Endothelial cell of umbilical vein (primary cell): Measurements from ENCODE around the gene BLOC1S4. TPM values are rescaled to one million over a fixed set of nuclear protein-coding genes. Genes with fewer than 3 reads are reported as not detected.

ENCODE experiments used
- BruUV-seq: library from RNA; stranded (reverse); fragments of 400-500 nt; replicated peaks from 2 replicates; lab custom pipeline; 2021; lab: Mats Ljungman, UMichigan
- CTCF ChIA-PET: fragments of 300-600, 350-600 bp; sonication (Branson Sonifier 250); formaldehyde crosslinking; loops from one replicate; lab custom pipeline; 2021; ENCODE audit warnings: antibody characterized with exemption, inconsistent platforms; lab: Charles Lee
- POLR2A ChIA-PET: fragments of 300-600, 350-600 bp; sonication (Branson Sonifier 250); formaldehyde crosslinking; loops from one replicate; lab custom pipeline; 2021; ENCODE audit warnings: antibody characterized with exemption, inconsistent platforms; lab: Charles Lee
- DNase-seq: peaks from one replicate; pipeline ENCODE4 v3.0.0-alpha.2; 2011; ENCODE audit warnings: low read depth, low spot score
- FAIRE-seq: peaks from 2 replicates; lab custom pipeline; 2011; peaks lifted over from hg19 to GRCh38; lab: Jason Lieb, UNC
- H2AFZ ChIP-seq: 2 replicates; pipeline ENCODE4 v1.6.0; 2012; ENCODE audit warnings: low read depth, low read length, control low read depth, inconsistent platforms
- H3K27ac ChIP-seq: 2 replicates; pipeline ENCODE4 v1.5.1; 2011; ENCODE audit warnings: low read depth, mild to moderate bottlenecking, control low read depth, low read length, moderate library complexity; ENCODE audit not compliant: insufficient read depth
- H3K27me3 ChIP-seq, 2 experiments: 2 replicates each; pipeline versions ENCODE4 v1.6.0 to v1.6.1; 2011; ENCODE audit warnings: low read length in 2 of 2, mixed read lengths in 1 of 2; ENCODE audit not compliant: control insufficient read depth in 2 of 2, insufficient read depth in 2 of 2
- H3K36me3 ChIP-seq, 2 experiments: 2 replicates in 1 of 2; 3 replicates in 1 of 2; pipeline ENCODE4 v1.5.1; 2011; ENCODE audit warnings: low read length in 2 of 2, mild to moderate bottlenecking in 1 of 2, moderate library complexity in 1 of 2; ENCODE audit not compliant: control insufficient read depth in 2 of 2, insufficient read depth in 2 of 2; ENCODE audit errors: extremely low read depth in 1 of 2
- H3K4me1 ChIP-seq: 3 replicates; pipeline ENCODE4 v1.5.1; 2011; ENCODE audit warnings: mild to moderate bottlenecking, low read length; ENCODE audit not compliant: control insufficient read depth, insufficient read depth; ENCODE audit errors: extremely low read depth
- H3K4me2 ChIP-seq: 2 replicates; pipeline ENCODE4 v1.6.1; 2011; ENCODE audit warnings: low read length, control low read depth, mixed read lengths; ENCODE audit not compliant: insufficient read depth
- H3K4me3 ChIP-seq, 3 experiments: fragments of 200-600 bp in 1 of 3; sonication (generic), shearing (Covaris generic) in 1 of 3; replicated peaks in 1 of 3; 2 replicates each; pipeline ENCODE4 v1.5.1; 2011 to 2016; ENCODE audit warnings: control low read depth in 3 of 3, low read length in 3 of 3, mild to moderate bottlenecking in 2 of 3, inconsistent platforms in 1 of 3, low read depth in 1 of 3, moderate library complexity in 1 of 3; ENCODE audit not compliant: insufficient read depth in 1 of 3
- H3K79me2 ChIP-seq: 2 replicates; pipeline ENCODE4 v1.6.0; 2012; ENCODE audit warnings: low read length, inconsistent platforms; ENCODE audit not compliant: control insufficient read depth, insufficient read depth
- H3K9ac ChIP-seq: replicated peaks from 2 replicates; pipeline ENCODE3; 2011; ENCODE audit warnings: low read length, control low read depth; ENCODE audit not compliant: insufficient read depth; ENCODE audit errors: extremely low read depth
- H3K9me1 ChIP-seq: replicated peaks from 3 replicates; pipeline ENCODE4 v1.6.0; 2011; ENCODE audit warnings: mild to moderate bottlenecking, low read length; ENCODE audit not compliant: control insufficient read depth, insufficient read depth; ENCODE audit errors: extremely low read depth
- H3K9me3 ChIP-seq: replicated peaks from 2 replicates; pipeline ENCODE4 v1.5.1; 2012; ENCODE audit warnings: low read length, inconsistent platforms; ENCODE audit not compliant: control insufficient read depth, insufficient read depth
- H4K20me1 ChIP-seq: replicated peaks from 2 replicates; pipeline ENCODE3; 2011; ENCODE audit warnings: mild to moderate bottlenecking, low read length; ENCODE audit not compliant: control insufficient read depth, insufficient read depth; ENCODE audit errors: extremely low read depth
- CTCF ChIP-seq, 2 donors: IDR thresholded peaks; 1 replicate in 1 of 2; 2 replicates in 1 of 2; pipeline ENCODE4 v1.5.1; 2011; ENCODE audit warnings: low read length in 2 of 2, mild to moderate bottlenecking in 2 of 2, moderate library complexity in 2 of 2, control low read depth in 1 of 2, inconsistent platforms in 1 of 2, low read depth in 1 of 2; ENCODE audit not compliant: insufficient read depth in 1 of 2; ENCODE audit errors: extremely low read depth in 1 of 2
- EZH2 ChIP-seq: IDR thresholded peaks from 2 replicates; pipeline ENCODE4 v1.6.1; 2012; ENCODE audit warnings: borderline replicate concordance, low read depth, mild to moderate bottlenecking, moderate library complexity, low read length, inconsistent platforms; ENCODE audit not compliant: severe bottlenecking
- FOS ChIP-seq: IDR thresholded peaks from 2 replicates; pipeline ENCODE4 v1.6.1; 2011; ENCODE audit warnings: mild to moderate bottlenecking, low read length, moderate library complexity, borderline replicate concordance; ENCODE audit not compliant: insufficient read depth
- GATA2 ChIP-seq: IDR thresholded peaks from 2 replicates; pipeline ENCODE4 v1.7.0; 2011; ENCODE audit warnings: low read depth, mild to moderate bottlenecking, moderate library complexity, mixed read lengths, low read length; ENCODE audit not compliant: insufficient read length, insufficient read depth
- JUN ChIP-seq: IDR thresholded peaks from 2 replicates; pipeline ENCODE4 v1.6.1; 2011; ENCODE audit warnings: borderline replicate concordance, low read depth; ENCODE audit not compliant: insufficient read length, insufficient read depth
- MAX ChIP-seq: IDR thresholded peaks from 2 replicates; pipeline ENCODE4 v1.6.1; 2011; ENCODE audit not compliant: insufficient read depth, insufficient read length
- MYC ChIP-seq: IDR thresholded peaks from one replicate; pipeline ENCODE4 v1.6.1; 2011; ENCODE audit warnings: mild to moderate bottlenecking, low read depth, low read length
- POLR2A ChIP-seq: IDR thresholded peaks from 2 replicates; pipeline ENCODE4 v1.6.1; 2012; ENCODE audit warnings: low read depth, mild to moderate bottlenecking, control low read depth, low read length
- POLR2AphosphoS5 ChIP-seq: IDR thresholded peaks from 2 replicates; pipeline ENCODE4 v1.6.1; 2012; ENCODE audit warnings: low read depth, mild to moderate bottlenecking, control low read depth, low read length, moderate library complexity; ENCODE audit not compliant: insufficient read depth
- dilution Hi-C: fragments of 300-500 bp; cut with MboI; formaldehyde crosslinking; loops from one replicate; pipeline ENCODE4 v1.15.0; 2019; ENCODE audit warnings: low sequenced_read_pairs; ENCODE audit not compliant: extremely low pct_ligation_motif_present
- intact Hi-C: fragments of 100-400 bp; cut with micrococcal nuclease; formaldehyde crosslinking; loops from one replicate; pipeline ENCODE4 v1.10.0; 2022
- polyA plus RNA-seq, 4 experiments: library from polyadenylated mRNA; depleted of rRNA in 3 of 4; stranded (reverse) in 3 of 4; unstranded in 1 of 4; fragments of >200 nt; gene quantifications; 2 replicates each; pipeline versions ENCODE4 v1.2.1 to v1.2.3, GENCODE V29; 2011 to 2012; ENCODE audit warnings: missing spikeins in 1 of 4
- total RNA-seq: library from RNA; stranded (reverse); gene quantifications from 2 replicates; pipeline ENCODE4 v1.2.3, GENCODE V29; 2021

BLOC1S4 gene
- total and polyA plus RNA-seq, 2 donors (not counting 3 experiments of a cell fraction or from before 2014, with no cell fraction given), result 12.7 to 16.9 TPM

DNA sequence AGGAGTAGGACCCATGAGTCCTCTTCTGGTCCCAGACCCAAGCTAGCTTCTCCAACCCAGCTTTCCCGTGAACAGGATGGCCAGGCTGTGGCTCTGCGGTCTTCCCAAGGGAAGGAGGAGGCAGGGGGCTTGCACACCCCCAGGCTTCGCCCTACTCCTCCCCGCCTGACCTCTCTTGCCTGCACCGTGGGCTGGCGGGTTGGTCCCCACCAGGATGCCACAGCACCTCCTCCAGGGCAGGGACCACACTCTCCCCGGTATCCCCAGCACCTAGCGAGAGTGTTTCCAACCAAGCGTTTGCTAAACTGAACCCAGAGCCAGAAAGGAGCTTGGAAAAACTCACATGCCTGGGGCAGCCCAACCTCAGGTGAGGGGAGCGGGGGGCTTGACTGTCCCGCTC, 31.3 kb upstream of the BLOC1S4 start:
- dilution Hi-C loops, result no loop called here
- Histone ChIP-seq H3K79me2 (no peaks in the 10 kb centered on the region), H3K4me3 (no peak overlapping the region), H3K4me1 (no peaks in the 10 kb centered on the region), H3K4me2 (no peak overlapping the region), H3K36me3 (no peaks in the 10 kb centered on the region), H3K9ac (no peak overlapping the region), H4K20me1 (no peaks in the 10 kb centered on the region), H3K27me3 (no peaks in the 10 kb centered on the region), H3K27ac (no peak overlapping the region), H2AFZ (no peak overlapping the region), H3K9me3 (no peaks in the 10 kb centered on the region), H3K9me1 (no peaks in the 10 kb centered on the region)
- CTCF ChIA-PET, result no interaction called here
- no TSS peak for BruUV-seq
- no peak for DNase-seq
- POLR2A ChIA-PET, result no interaction called here
- intact Hi-C loops, result no loop called here
- FAIRE-seq, result no peak
- TF ChIP-seq MAX (no peak), MYC (no peak), JUN (no peak), GATA2 (no peak), POLR2AphosphoS5 (no peak), EZH2 (no peak), CTCF (IDR thresholded peaks at IDR 0.05; ENCODE audit: extremely low read depth in 1 of 2, insufficient read depth in 1 of 2, low read depth in 1 of 2, low read length in 2 of 2) (no peak), FOS (no peak), POLR2A (no peak)
